ENCODE data around the gene EIF2D. TPM values are rescaled to one million over a fixed set of nuclear protein-coding genes. Genes with fewer than 3 reads are reported as not detected.
A peak's percentile ranks its signal among the peaks of the same experiment; 100 is the strongest.

The EIF2D gene
- total and polyA plus RNA-seq, 9 of the 15 experiments (the other 6 are each of a cell fraction or from before 2014, with no cell fraction given) = 81.1 to 138 (median 93.9) TPM

- H3K27me3 ChIP-seq (ENCODE audit: control insufficient read depth in 2 of 2, insufficient read depth in 2 of 2, low read length in 2 of 2) = no peaks in the 10 kb centered on the region
- H3K4me1 ChIP-seq (replicated peaks in 1 of 2; ENCODE audit: control insufficient read depth in 2 of 2, insufficient read depth in 2 of 2, low read length in 2 of 2) = peaks cover 31 to 47% of the 10 kb centered on the region in 2 experiments
- POLR2A ChIA-PET = interaction anchor here (1.0 to 1.6 kb wide), 5 partner anchors 9 to 88 kb away, joined by 3 to 9 read pairs (median 7); no protein-coding TSS in a partner anchor
- no peaks in the 10 kb centered on the region for H3K9me1 ChIP-seq (ENCODE audit: control insufficient read depth, insufficient read depth, low read length)
- no peak for FAIRE-seq
- H4K20me1 ChIP-seq (replicated peaks; ENCODE audit: control insufficient read depth, insufficient read depth, low read length) = no peaks in the 10 kb centered on the region; the same call in 1 of the 2 replicates
- in situ Hi-C loops (cut with MboI) = loop anchor here (25.0 kb wide), 1 partner anchor 416 kb away; no protein-coding TSS in a partner anchor
- no peak overlapping the region for H2AFZ ChIP-seq (ENCODE audit: low read depth, low read length)
- WGBS (ENCODE audit: insufficient coverage, low coverage, missing lambda C conversion rate) = 45% methylated on average over 10 of the region's 10 CpGs
- H3K79me2 ChIP-seq (ENCODE audit: control insufficient read depth, insufficient read depth, low read length) = peaks cover 41% of the 10 kb centered on the region
- H3K9ac ChIP-seq (ENCODE audit: insufficient read depth in 1 of 2, low read depth in 2 of 2, low read length in 2 of 2) = 0 out of 4 replicates have a peak overlapping the region, but pooled peaks of 1 of the 2 experiments have one; percentile 14
- ATAC-seq = no peak
- no TSS peak for BruUV-seq (replicated peaks)
- H3K36me3 ChIP-seq (ENCODE audit: control insufficient read depth, insufficient read depth, low read length) = peaks cover 25% of the 10 kb centered on the region
- TF ChIP-seq, protein P1, sequence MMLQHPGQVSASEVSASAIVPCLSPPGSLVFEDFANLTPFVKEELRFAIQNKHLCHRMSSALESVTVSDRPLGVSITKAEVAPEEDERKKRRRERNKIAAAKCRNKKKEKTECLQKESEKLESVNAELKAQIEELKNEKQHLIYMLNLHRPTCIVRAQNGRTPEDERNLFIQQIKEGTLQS (IDR thresholded peaks at IDR 0.05) = peak; percentile 48; the same call in 1 of the 2 replicates
- TF ChIP-seq, protein P1 (CRISPR knock-in tag; conservative IDR thresholded peaks at IDR 0.05) = no peak
- 0 out of 2 replicates have a peak, but pooled peaks have one; percentile 15 for TF ChIP-seq RAD51 (IDR thresholded peaks at IDR 0.05; ENCODE audit: borderline replicate concordance, low read depth)
- TF ChIP-seq SREBF2 (CRISPR knock-in tag; IDR thresholded peaks at IDR 0.05) = no peak
- peak; percentile 19; the same call in 1 of the 2 replicates for TF ChIP-seq CBFA2T3 (IDR thresholded peaks at IDR 0.05)
- 0 out of 2 replicates have a peak, but pooled peaks have one; percentile 4 for TF ChIP-seq MAX (CRISPR knock-in tag; IDR thresholded peaks at IDR 0.05)
- TF ChIP-seq MCM3 (IDR thresholded peaks at IDR 0.05) = no peak
- TF ChIP-seq CEBPG (CRISPR knock-in tag; IDR thresholded peaks at IDR 0.05) = no peak
- TF ChIP-seq CEBPG (tag; conservative IDR thresholded peaks at IDR 0.05 in 1 of 2, IDR thresholded peaks at IDR 0.05 in 1 of 2) = 0 out of 4 replicates have a peak, but pooled peaks of 1 of the 2 experiments have one; percentile 32
- H3K4me2 ChIP-seq (ENCODE audit: insufficient read depth, low read length) = no peak overlapping the region
- no peak overlapping the region for H3K27ac ChIP-seq (ENCODE audit: extremely low read depth, low read depth, low read length)
- DNase-seq (ENCODE audit: extremely low read depth in 1 of 4, low spot score in 3 of 4) = no peak
- intact Hi-C loops (cut with micrococcal nuclease) = no loop called here
- H3K9me3 ChIP-seq (replicated peaks; ENCODE audit: control insufficient read depth, insufficient read depth, low read depth, low read length) = no peaks in the 10 kb centered on the region
- no peak overlapping the region for H3K4me3 ChIP-seq
- CTCF ChIA-PET (ENCODE audit: low intra/inter-chr PET ratio) = no interaction called here
These were observed 33.9 kb downstream of the EIF2D start for GRCh38 chr1:206578068-206578977.
